HG02852 (cell line): Measurements from ENCODE around the gene APOA5.
"Not testable (repeated sequence)": the region's sequence is repeated elsewhere in the genome, so short reads cannot be mapped to it uniquely, and the experiment has no call there.

ENCODE experiments used
- ATAC-seq: cut with Tn5 transposase; IDR thresholded peaks from one replicate; pipeline ENCODE4 v1.9.1; 2021; ENCODE audit warnings: mild to moderate bottlenecking, moderate library complexity; ENCODE audit not compliant: unreplicated experiment

APOA5 gene

GRCh38 chr11:116801662-116802061 is 10.0 kb upstream of the APOA5 start:
- not testable (repeated sequence) for ATAC-seq

- ATAC-seq = no peak
Observed at GRCh38 chr11:116800610-116801009, 8.9 kb upstream of the APOA5 start.

DNA sequence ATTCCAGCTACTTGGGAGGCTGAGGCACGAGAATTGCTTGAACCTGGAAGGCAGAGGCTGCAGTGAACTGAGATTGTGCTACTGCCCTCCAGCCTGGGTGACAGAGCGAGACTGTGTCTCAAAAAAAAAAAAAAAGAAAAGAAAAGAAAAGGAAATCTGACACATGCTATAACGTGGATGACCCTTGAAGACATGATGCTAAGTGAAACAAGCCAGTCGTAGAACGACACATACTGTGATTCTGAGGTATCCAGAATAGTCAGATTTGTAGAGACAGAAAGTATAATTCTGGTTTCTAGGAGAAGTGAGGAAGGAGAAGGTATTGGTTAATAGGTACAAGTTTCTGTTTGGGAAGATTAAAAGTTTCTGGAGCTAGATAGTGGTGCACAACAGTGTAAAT is 6.7 kb upstream of the APOA5 start:
- no peak for ATAC-seq

DNA sequence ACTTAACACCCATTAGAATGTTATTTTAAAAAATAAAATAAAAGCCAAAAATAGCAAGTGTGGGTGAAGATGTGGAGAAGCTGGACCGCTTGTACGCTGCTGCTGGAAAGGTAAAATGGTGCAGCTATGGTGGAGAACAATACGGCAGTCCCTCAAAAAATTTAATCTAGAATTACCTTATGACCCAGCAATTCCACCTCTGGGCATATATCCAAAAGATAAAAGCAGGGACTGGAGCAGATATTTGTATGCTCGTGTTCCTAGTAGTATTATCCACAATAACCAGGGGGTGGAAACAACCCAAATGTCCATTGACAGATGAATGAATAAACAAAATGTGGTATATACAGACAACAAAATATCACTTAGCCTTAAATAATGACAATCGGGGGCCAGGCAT is 6.1 kb upstream of the APOA5 start:
- ATAC-seq = no peak

DNA sequence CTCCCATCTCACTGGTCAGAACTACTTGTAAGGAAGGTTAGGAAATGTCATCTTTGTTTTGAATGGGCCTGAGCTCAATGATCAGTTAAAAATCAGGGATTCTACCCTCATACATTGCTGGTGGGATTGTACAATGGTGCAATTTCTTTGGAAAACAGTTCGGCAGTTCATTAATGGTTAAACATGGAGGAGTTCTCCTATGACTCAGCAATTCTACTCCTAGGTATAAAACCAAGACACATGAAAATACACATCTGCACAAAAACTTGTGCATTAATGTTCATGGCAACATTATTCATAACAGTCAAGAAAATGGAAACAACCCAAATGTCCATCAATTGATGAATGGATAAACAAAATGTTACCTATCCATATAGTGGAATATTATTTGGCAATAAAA is 4.9 kb upstream of the APOA5 start:
- ATAC-seq = no peak

DNA sequence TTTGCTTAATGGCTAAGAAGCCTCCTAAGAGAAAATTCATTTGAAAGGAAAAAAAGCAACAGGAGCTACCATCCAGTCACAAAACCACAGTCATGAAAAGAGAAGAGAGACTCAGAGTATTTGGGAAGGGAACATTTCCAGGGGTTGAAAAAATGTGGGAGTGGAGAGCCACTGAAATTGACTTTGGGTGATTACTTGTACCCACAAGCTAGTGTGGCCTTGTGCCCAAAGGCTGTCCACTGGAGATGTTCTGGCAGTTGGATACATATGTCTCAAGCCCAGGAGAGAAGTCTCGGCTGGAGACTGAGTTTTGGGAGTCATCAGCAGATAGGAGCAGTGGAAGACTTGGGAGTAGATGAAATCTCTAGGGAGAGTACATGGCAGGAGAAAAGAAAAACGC is 3.2 kb upstream of the APOA5 start:
- no peak for ATAC-seq

GRCh38 chr11:116793772-116794097 is 2.1 kb upstream of the APOA5 start:
- no peak for ATAC-seq

- ATAC-seq = no peak
Observed at GRCh38 chr11:116792869-116793771, 1.4 kb upstream of the APOA5 start.

- no peak for ATAC-seq
Observed at GRCh38 chr11:116792144-116792868, 627 bp upstream of the APOA5 start.

DNA sequence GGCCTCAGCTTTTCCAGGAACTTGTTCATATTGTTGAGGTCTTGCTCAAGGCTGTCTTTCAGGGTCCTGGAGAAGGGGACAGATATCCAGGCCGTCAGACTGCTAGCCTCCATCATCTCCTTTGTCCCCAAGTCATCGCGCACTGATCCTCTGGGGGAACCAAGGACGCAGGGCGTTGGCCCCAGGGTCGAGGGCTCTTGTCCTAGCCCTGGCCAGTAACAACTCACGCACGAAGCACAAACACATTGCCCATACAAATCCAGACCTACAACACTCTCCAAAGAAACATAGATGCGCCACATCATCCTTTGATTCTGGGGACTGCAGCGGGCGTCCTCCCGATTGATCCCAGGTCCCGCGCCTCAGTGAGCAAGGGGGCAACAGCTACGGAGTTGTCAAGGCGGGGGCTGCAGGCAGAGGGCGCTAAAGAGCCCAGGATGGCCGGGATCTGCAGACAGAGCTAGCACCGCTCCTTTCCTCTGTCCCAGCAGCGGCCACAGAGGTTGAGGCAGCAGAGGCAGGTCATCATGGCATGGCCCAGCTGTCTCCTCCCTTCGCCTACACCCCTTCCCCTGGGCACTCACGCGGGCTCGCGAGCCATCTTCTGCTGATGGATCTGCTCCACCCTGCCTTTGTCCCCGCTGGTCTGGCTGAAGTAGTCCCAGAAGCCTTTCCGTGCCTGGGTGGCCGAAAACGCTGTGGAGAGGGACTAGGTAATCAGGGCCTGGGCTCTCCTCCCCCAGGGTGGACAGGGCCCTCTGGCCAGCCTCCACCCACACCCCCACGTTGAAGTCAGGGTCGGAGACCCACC is 472 bp downstream of the APOA5 start:
- ATAC-seq = no peak

- no peak for ATAC-seq
Observed at GRCh38 chr11:116790167-116791001, 1.3 kb downstream of the APOA5 start.

- ATAC-seq = no peak
Observed at GRCh38 chr11:116788975-116789374, 2.7 kb downstream of the APOA5 start.

- ATAC-seq = no peak
Observed at GRCh38 chr11:116788534-116788933, 3.1 kb downstream of the APOA5 start.

GRCh38 chr11:116787786-116788486 is 3.7 kb downstream of the APOA5 start, which contains the start of gene ZPR1:
ZPR1 (minus strand) TSS chr11:116788023; CDS start chr11:116787990, 33 bp downstream.
- ATAC-seq = peak; percentile 88

GRCh38 chr11:116787436-116787785 is 4.3 kb downstream of the APOA5 start:
- peak; percentile 10 for ATAC-seq

DNA sequence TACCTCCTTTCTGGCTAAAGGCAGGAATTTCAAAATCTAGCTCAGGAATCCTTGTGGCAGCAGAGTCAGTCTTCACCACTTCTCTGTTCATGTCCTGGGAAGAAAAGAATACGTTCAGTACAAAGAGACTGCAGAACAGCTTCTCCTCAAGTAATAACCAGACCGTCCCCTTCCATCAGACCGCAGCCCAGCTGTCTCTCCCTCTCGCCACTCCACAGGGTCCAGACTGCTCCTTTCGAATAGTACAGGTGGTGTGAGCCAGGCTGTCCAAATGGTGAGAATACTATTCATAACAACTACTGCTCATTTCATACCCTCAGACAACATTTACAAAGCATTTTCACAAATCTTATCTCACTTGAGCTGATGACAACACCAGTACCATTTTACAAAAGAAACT is 4.7 kb downstream of the APOA5 start:
- no peak for ATAC-seq

GRCh38 chr11:116786326-116786725 is 5.4 kb downstream of the APOA5 start:
- ATAC-seq = no peak

DNA sequence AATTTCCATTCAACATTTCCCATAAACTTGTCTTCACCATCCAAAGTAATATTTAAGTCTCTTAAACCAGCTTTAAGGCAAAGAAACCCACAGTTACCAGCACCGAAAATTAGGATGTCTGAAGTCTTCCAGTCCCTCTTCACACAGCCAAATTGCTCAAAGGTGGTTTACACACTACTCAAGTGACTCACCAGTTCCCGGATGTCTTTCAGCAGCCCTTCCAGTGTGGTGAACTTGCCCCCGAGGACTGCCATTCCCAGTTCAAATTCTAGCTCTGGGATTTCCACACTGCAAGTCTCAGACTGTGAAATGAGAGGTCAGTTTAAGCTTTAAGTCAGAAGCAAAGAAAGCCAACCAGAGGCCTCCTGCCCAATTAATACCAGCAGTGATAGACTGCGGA is 9.0 kb downstream of the APOA5 start:
- no peak for ATAC-seq

DNA sequence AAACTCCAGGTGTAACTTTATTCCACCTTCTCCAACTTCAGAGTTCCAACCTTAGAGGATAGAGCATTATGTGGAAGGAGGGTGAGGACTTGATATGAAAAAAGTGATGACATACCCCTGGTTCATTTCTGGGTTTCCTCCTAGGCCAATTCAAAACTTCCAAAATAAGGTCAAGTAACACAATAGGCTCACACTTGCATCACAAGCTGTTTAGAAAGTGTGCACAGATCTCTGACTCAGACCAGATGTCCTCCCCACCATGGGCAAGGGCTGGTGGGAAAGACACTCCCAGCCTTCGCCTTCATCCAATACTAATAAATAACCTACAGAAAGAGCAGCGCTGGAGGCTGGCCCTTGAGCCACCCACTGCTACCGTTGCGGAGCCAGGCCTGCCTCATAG is 13.1 kb downstream of the APOA5 start:
- no peak for ATAC-seq

DNA sequence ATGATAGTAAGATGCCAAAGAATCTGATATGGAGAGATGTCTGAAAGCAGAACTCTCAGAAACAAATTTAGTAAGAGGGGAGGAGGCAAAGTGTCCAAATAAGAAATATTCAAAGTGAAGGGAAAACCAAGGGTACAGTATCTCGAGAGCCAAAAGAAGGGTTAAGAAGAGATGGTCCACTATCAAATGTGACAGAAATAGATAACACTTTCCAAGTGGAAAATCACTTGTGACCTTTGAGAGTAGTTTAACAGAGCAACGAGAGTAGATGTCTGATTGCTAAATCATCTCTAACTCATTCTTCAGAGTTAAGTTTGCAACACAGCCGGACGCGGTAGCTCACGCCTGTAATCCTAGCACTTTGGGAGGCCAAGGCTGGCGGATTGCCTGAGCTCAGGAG is 14.6 kb downstream of the APOA5 start:
- ATAC-seq = no peak
